Hepatocyte (in vitro differentiated cells): ENCODE results near the gene IQCH. TPM values are rescaled to one million over a fixed set of nuclear protein-coding genes. Genes with fewer than 3 reads are reported as not detected.
A peak's percentile ranks its signal among the peaks of the same experiment; 100 is the strongest.

Source experiments
- DNase-seq: peaks from one replicate; pipeline ENCODE4 v3.0.0-alpha.2; 2016; ENCODE audit warnings: low spot score
- H2AFZ ChIP-seq: fragments of 200-600 bp; sonication (generic); 2 replicates; pipeline ENCODE4 v1.6.0; 2016; ENCODE audit warnings: antibody characterized with exemption, mild to moderate bottlenecking
- H3K27ac ChIP-seq: fragments of 200-600 bp; sonication (generic); 2 replicates; pipeline ENCODE4 v1.5.1; 2016; ENCODE audit warnings: mild to moderate bottlenecking
- H3K27me3 ChIP-seq: fragments of 200-600 bp; sonication (generic); 2 replicates; pipeline ENCODE4 v1.6.1; 2016
- H3K36me3 ChIP-seq: fragments of 200-600 bp; sonication (generic); replicated peaks from 2 replicates; pipeline ENCODE4 v1.5.1; 2016; ENCODE audit warnings: low read depth; ENCODE audit not compliant: insufficient read depth
- H3K4me1 ChIP-seq: fragments of 200-600 bp; sonication (generic); 2 replicates; pipeline ENCODE4 v1.5.1; 2016; ENCODE audit warnings: mild to moderate bottlenecking, moderate library complexity; ENCODE audit not compliant: insufficient read depth
- H3K4me2 ChIP-seq: fragments of 200-600 bp; sonication (generic); 2 replicates; pipeline ENCODE4 v1.6.0; 2016
- H3K4me3 ChIP-seq: fragments of 200-600 bp; sonication (generic); 2 replicates; pipeline ENCODE4 v1.5.1; 2016; ENCODE audit warnings: mild to moderate bottlenecking
- H3K79me2 ChIP-seq: fragments of 200-600 bp; sonication (generic); 2 replicates; pipeline ENCODE4 v1.6.0; 2017; ENCODE audit warnings: mild to moderate bottlenecking
- H3K9me2 ChIP-seq: fragments of 200-600 bp; sonication (generic); replicated peaks from 2 replicates; pipeline ENCODE4 v1.6.0; 2017; ENCODE audit warnings: mild to moderate bottlenecking; ENCODE audit not compliant: insufficient read depth
- H3K9me3 ChIP-seq: fragments of 200-600 bp; sonication (generic); 2 replicates; pipeline ENCODE4 v1.5.1; 2016; ENCODE audit warnings: low read depth, mild to moderate bottlenecking
- H4K20me1 ChIP-seq: fragments of 200-600 bp; sonication (generic); 2 replicates; pipeline ENCODE4 v1.6.0; 2016; ENCODE audit warnings: mild to moderate bottlenecking; ENCODE audit not compliant: insufficient read depth, poor library complexity, severe bottlenecking
- CTCF ChIP-seq: fragments of 200-600 bp; sonication (generic); IDR thresholded peaks from 2 replicates; pipeline ENCODE4 v1.5.1; 2016; ENCODE audit warnings: antibody characterized with exemption, mild to moderate bottlenecking; ENCODE audit not compliant: poor library complexity
- EZH2 ChIP-seq: fragments of 200-600 bp; sonication (generic); IDR thresholded peaks from 2 replicates; pipeline ENCODE4 v1.6.1; 2016; ENCODE audit warnings: antibody characterized with exemption, mild to moderate bottlenecking, borderline replicate concordance
- EZH2phosphoT487 ChIP-seq: fragments of 200-600 bp; sonication (generic); IDR thresholded peaks from one replicate; pipeline ENCODE4 v1.6.1; 2018; ENCODE audit warnings: antibody characterized with exemption, mild to moderate bottlenecking, low read depth, moderate library complexity; ENCODE audit not compliant: unreplicated experiment, severe bottlenecking
- WGBS: methylation state at CpG from one replicate; pipeline ENCODE4 v1.1.6; 2016; ENCODE audit warnings: low lambda C conversion rate; ENCODE audit errors: missing lambda C conversion rate; 5-methylcytosine and 5-hydroxymethylcytosine counted together
- polyA plus RNA-seq: library from polyadenylated mRNA; unstranded; fragments of >200 nt; fragmentation: Nextera tagmentation; extraction: Ambion mirVana; gene quantifications from 2 replicates; pipeline ENCODE4 v1.2.1, GENCODE V29; 2016
- total RNA-seq: library from RNA; depleted of rRNA; stranded (reverse); fragments of >200 nt; gene quantifications from 2 replicates; pipeline ENCODE4 v1.2.3, GENCODE V29; 2014

IQCH gene
- total and polyA plus RNA-seq, 2 experiments from 2014 or later: 0.76 to 1.0 TPM

- Histone ChIP-seq H3K36me3 (no peaks in the 10 kb centered on the region), H3K27ac (peak overlapping the region; percentile 20), H3K4me3 (no peak overlapping the region), H3K79me2 (peaks cover 8% of the 10 kb centered on the region), H3K4me1 (peaks cover 18% of the 10 kb centered on the region), H3K27me3 (no peaks in the 10 kb centered on the region), H3K9me2 (no peaks in the 10 kb centered on the region), H3K4me2 (no peak overlapping the region), H3K9me3 (no peaks in the 10 kb centered on the region), H2AFZ (no peak overlapping the region), H4K20me1 (no peaks in the 10 kb centered on the region)
- no peak for TF ChIP-seq EZH2
- no peak for TF ChIP-seq EZH2phosphoT487
- no peak for TF ChIP-seq CTCF
- no peak for DNase-seq
- 94% methylated on average over 4 of the region's 4 CpGs for WGBS
Measured at GRCh38 chr15:67550522-67550921, 295.9 kb downstream of the IQCH start.

GRCh38 chr15:67551207-67551743 is 296.7 kb downstream of the IQCH start:
- Histone ChIP-seq H3K9me2 (no peaks in the 10 kb centered on the region), H3K4me3 (no peak overlapping the region), H3K27me3 (no peaks in the 10 kb centered on the region), H3K4me2 (no peak overlapping the region), H3K9me3 (no peaks in the 10 kb centered on the region), H3K36me3 (no peaks in the 10 kb centered on the region), H4K20me1 (no peaks in the 10 kb centered on the region), H3K4me1 (peaks cover 18% of the 10 kb centered on the region), H2AFZ (no peak overlapping the region), H3K79me2 (peaks cover 8% of the 10 kb centered on the region), H3K27ac (no peak overlapping the region)
- no peak for DNase-seq
- no peak for TF ChIP-seq EZH2
- TF ChIP-seq EZH2phosphoT487: no peak
- no peak for TF ChIP-seq CTCF
- 95% methylated on average over 1 of the region's 1 CpG for WGBS

Other genes with a start within 250 kb of the IQCH start
- 24.6 and 32.2 TPM in 2 replicates for gene SMAD3, start 189.2 kb upstream of the IQCH start, total RNA-seq
- 24.7 and 26.5 TPM in 2 replicates for gene SMAD3, start 189.2 kb upstream of the IQCH start, polyA plus RNA-seq
- gene AAGAB, start 125 bp upstream of the IQCH start, total RNA-seq: 30.8 and 32.0 TPM in 2 replicates
- gene AAGAB, start 125 bp upstream of the IQCH start, polyA plus RNA-seq: 25.7 and 36.2 TPM in 2 replicates